Naive B cell (primary cell): ENCODE results near the gene AP3S1. TPM values are rescaled to one million over a fixed set of nuclear protein-coding genes. Genes with fewer than 3 reads are reported as not detected.
A peak's percentile ranks its signal among the peaks of the same experiment; 100 is the strongest.

ENCODE experiments used
- ATAC-seq, 2 donors: fragments of 150-1000 bp; cut with Tn5 transposase; 2 replicates each; pipeline ENCODE4 v1.10.0; 2021; ENCODE audit warnings: low read depth in 2 of 2, mild to moderate bottlenecking in 2 of 2, moderate library complexity in 2 of 2
- DNase-seq: peaks from one replicate; pipeline ENCODE4 v3.0.0; 2022
- H3K27ac Mint-ChIP-seq, 6 donors: one replicate each; pipeline ENCODE4 v1.8.0; 2020 to 2022; ENCODE audit warnings: mild to moderate bottlenecking in 6 of 6, mixed read lengths in 6 of 6, moderate library complexity in 5 of 6, inconsistent platforms in 2 of 6
- H3K27me3 Mint-ChIP-seq, 3 donors: one replicate each; pipeline ENCODE4 v1.8.0; 2021 to 2022; ENCODE audit warnings: mixed read lengths in 3 of 3, mild to moderate bottlenecking in 1 of 3
- H3K36me3 Mint-ChIP-seq, 2 donors: one replicate each; pipeline ENCODE4 v1.8.0; 2020 to 2022; ENCODE audit warnings: mixed read lengths in 2 of 2, inconsistent platforms in 1 of 2, mild to moderate bottlenecking in 1 of 2
- H3K4me1 Mint-ChIP-seq, 3 donors: one replicate each; pipeline ENCODE4 v1.8.0; 2020 to 2022; ENCODE audit warnings: mixed read lengths in 3 of 3, inconsistent platforms in 1 of 3, mild to moderate bottlenecking in 1 of 3, moderate library complexity in 1 of 3
- H3K4me3 Mint-ChIP-seq, 8 donors: one replicate each; pipeline ENCODE4 v1.8.0; 2020 to 2022; ENCODE audit warnings: mild to moderate bottlenecking in 8 of 8, mixed read lengths in 8 of 8, moderate library complexity in 8 of 8, inconsistent platforms in 2 of 8
- H3K9me3 Mint-ChIP-seq, 7 donors: one replicate each; pipeline ENCODE4 v1.8.0; 2020 to 2022; ENCODE audit warnings: mixed read lengths in 7 of 7, mild to moderate bottlenecking in 5 of 7, inconsistent platforms in 2 of 7, moderate library complexity in 1 of 7
- polyA plus RNA-seq, 6 donors: library from polyadenylated mRNA; unstranded; fragments of 300-500 nt; fragmentation: Illumina TruSeq; gene quantifications; one replicate each; pipeline ENCODE4 v1.2.3, GENCODE V29; 2021; ENCODE audit warnings: low read depth in 6 of 6

The AP3S1 gene
- polyA plus RNA-seq, 6 donors from 2014 or later, result 57.5 to 102 (median 68.4) TPM

GRCh38 chr5:115838885-115839518 lies 2.7 kb upstream of the AP3S1 start:
- H3K9me3 Mint-ChIP-seq, result no peaks in the 10 kb centered on the region
- no peaks in the 10 kb centered on the region for H3K27me3 Mint-ChIP-seq
- peaks cover 10 to 18% of the 10 kb centered on the region in 2 donors for H3K36me3 Mint-ChIP-seq
- peak overlapping the region; percentile 70 to 99 (median 98) for H3K4me3 Mint-ChIP-seq
- DNase-seq (peak; percentile 59), ATAC-seq (no peak)
- peaks cover 26 to 51% (median 49%) of the 10 kb centered on the region in 3 donors for H3K4me1 Mint-ChIP-seq
- H3K27ac Mint-ChIP-seq, result peak overlapping the region in 5 of 6 donors; percentile 59 to 100 (median 88)

DNA sequence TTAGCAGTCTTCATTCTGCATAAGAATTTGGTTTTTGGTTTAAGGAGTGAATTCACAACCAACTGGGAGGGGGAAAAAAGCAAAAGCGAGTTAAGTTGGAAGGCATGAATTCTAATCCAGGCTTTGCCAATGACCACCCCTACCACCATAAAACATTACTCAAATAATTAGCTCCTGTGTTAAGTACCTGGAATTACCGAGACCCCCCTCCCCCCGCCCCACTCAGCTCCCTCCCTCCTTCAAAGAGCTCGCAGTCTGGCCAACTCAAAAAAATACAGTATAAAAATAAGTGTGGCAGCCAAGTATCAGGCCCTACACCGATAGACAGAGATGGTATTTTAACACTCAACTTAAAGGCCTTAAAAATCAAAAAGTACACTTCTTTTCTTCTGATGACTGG lies 862 bp upstream of the AP3S1 start:
- Mint-ChIP-seq H3K9me3 (no peaks in the 10 kb centered on the region), H3K27me3 (no peaks in the 10 kb centered on the region), H3K4me3 (peak overlapping the region; percentile 91 to 99 (median 98)), H3K27ac (peak overlapping the region; percentile 98 to 100 (median 100)), H3K4me1 (peaks cover 31 to 59% (median 55%) of the 10 kb centered on the region in 3 donors), H3K36me3 (peaks cover 4 to 8% of the 10 kb centered on the region in 2 donors)
- DNase-seq (no peak), ATAC-seq (no peak)

- Mint-ChIP-seq H3K4me3 (peak overlapping the region; percentile 97 to 99 (median 98)), H3K36me3 (no peaks in the 10 kb centered on the region), H3K27me3 (no peaks in the 10 kb centered on the region), H3K4me1 (peaks cover 31 to 59% (median 51%) of the 10 kb centered on the region in 3 donors), H3K27ac (peak overlapping the region; percentile 95 to 99 (median 97)), H3K9me3 (no peaks in the 10 kb centered on the region)
- DNase-seq, result no peak
- ATAC-seq, result peak; percentile 7 to 31
These were observed 577 bp downstream of the AP3S1 start for GRCh38 chr5:115842089-115842935.

- no peaks in the 10 kb centered on the region for H3K36me3 Mint-ChIP-seq
- no peak for DNase-seq
- H3K4me1 Mint-ChIP-seq, result peaks cover 31 to 53% (median 51%) of the 10 kb centered on the region in 3 donors
- ATAC-seq, result no peak
- no peaks in the 10 kb centered on the region for H3K9me3 Mint-ChIP-seq
- H3K27ac Mint-ChIP-seq, result peak overlapping the region; percentile 95 to 99 (median 97)
- H3K4me3 Mint-ChIP-seq, result peak overlapping the region; percentile 97 to 99 (median 98)
- H3K27me3 Mint-ChIP-seq, result no peaks in the 10 kb centered on the region
These were observed 1.2 kb downstream of the AP3S1 start for GRCh38 chr5:115842952-115843351.

GRCh38 chr5:115843444-115844130 lies 1.9 kb downstream of the AP3S1 start:
- Mint-ChIP-seq H3K4me1 (peaks cover 31 to 51% (median 48%) of the 10 kb centered on the region in 3 donors), H3K4me3 (peak overlapping the region in 7 of 8 donors; percentile 1 to 99 (median 98)), H3K27me3 (no peaks in the 10 kb centered on the region), H3K36me3 (no peaks in the 10 kb centered on the region), H3K9me3 (no peaks in the 10 kb centered on the region), H3K27ac (peak overlapping the region in 3 of 6 donors; percentile 61 to 97 (median 64))
- DNase-seq (no peak), ATAC-seq (no peak)

- Mint-ChIP-seq H3K27me3 (no peaks in the 10 kb centered on the region), H3K4me1 (peaks cover 31 to 43% (median 40%) of the 10 kb centered on the region in 3 donors), H3K36me3 (no peaks in the 10 kb centered on the region), H3K27ac (peak overlapping the region in 5 of 6 donors; percentile 1 to 61 (median 32)), H3K4me3 (peak overlapping the region in 2 of 8 donors; percentile 0 to 97), H3K9me3 (no peaks in the 10 kb centered on the region)
- no peak for DNase-seq
- no peak for ATAC-seq
These were observed 2.6 kb downstream of the AP3S1 start for GRCh38 chr5:115844321-115844817.

GRCh38 chr5:115847290-115847689 lies 5.6 kb downstream of the AP3S1 start:
- H3K4me1 Mint-ChIP-seq, result peaks cover 23 to 34% (median 24%) of the 10 kb centered on the region in 3 donors
- no peaks in the 10 kb centered on the region for H3K36me3 Mint-ChIP-seq
- no peaks in the 10 kb centered on the region for H3K9me3 Mint-ChIP-seq
- ATAC-seq, result no peak
- H3K27ac Mint-ChIP-seq, result no peak overlapping the region
- DNase-seq, result no peak
- H3K4me3 Mint-ChIP-seq, result no peak overlapping the region
- H3K27me3 Mint-ChIP-seq, result no peaks in the 10 kb centered on the region

- Mint-ChIP-seq H3K27ac (peak overlapping the region in 1 of 6 donors; percentile 7), H3K36me3 (peaks cover 9 to 12% of the 10 kb centered on the region in 2 donors), H3K4me3 (no peak overlapping the region), H3K9me3 (peaks cover 0 to 10% (median 6%) of the 10 kb centered on the region in 7 donors), H3K27me3 (no peaks in the 10 kb centered on the region), H3K4me1 (peaks cover 9 to 17% (median 12%) of the 10 kb centered on the region in 3 donors)
- DNase-seq (no peak), ATAC-seq (no peak)
These were observed 7.6 kb downstream of the AP3S1 start for GRCh38 chr5:115849258-115849798.

DNA sequence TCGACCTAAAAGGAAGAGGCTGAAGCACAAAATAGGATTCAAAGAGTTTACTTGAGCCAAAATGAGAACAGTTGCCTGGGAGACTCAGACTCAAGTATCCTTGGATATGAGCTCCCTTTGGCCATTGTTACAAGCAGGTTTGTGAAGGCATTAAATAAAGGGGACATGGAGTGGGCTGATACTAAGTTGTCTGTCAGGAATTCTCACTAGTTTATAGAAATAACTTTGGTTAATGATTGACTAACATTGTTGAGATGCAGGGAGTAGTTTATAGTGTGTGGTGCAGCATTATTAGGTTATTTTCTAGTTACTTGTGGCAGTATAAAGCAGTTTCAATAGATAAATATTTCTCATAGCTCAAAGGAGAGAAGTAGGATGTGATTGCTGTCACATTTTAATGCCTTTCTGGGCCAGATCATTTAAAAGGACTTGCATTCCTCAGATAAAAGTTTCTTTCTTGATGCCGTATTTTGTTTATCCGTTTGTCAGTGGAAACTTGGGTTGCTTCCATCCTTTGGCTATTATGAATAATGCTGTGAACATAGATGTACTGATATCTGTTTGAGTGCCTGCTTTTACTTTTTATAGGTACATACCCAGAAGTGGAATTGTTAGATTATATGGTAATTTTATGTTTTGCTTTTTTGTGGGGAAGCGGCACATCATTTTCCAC lies 9.1 kb downstream of the AP3S1 start:
- H3K9me3 Mint-ChIP-seq, result peaks cover 0 to 10% (median 6%) of the 10 kb centered on the region in 7 donors
- DNase-seq, result no peak
- ATAC-seq, result no peak
- H3K4me3 Mint-ChIP-seq, result no peak overlapping the region
- H3K4me1 Mint-ChIP-seq, result peaks cover 2 to 9% (median 5%) of the 10 kb centered on the region in 3 donors
- H3K36me3 Mint-ChIP-seq, result peaks cover 9 to 12% of the 10 kb centered on the region in 2 donors
- peak overlapping the region in 1 of 6 donors; percentile 31 for H3K27ac Mint-ChIP-seq
- H3K27me3 Mint-ChIP-seq, result no peaks in the 10 kb centered on the region

DNA sequence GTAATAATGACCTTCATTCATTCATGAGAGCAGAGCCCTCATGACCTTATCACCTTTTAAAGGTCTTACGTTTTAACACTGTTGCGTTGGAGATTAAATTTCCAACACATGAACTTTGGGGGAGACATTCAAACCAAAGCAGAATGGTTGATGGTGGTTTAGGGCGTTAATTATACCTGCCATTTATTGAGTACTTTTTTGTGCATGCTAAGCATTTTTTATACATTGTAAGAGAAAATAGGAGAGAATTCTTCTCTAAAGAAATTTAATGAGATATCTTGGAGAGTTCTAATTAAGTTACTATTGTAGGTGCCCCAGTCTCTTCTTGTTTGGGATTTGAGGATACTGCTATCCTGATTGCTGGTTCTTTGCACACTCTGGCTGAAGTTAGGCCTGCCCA lies 12.4 kb downstream of the AP3S1 start:
- Mint-ChIP-seq H3K27me3 (no peaks in the 10 kb centered on the region), H3K9me3 (peaks cover 0 to 10% (median 6%) of the 10 kb centered on the region in 7 donors), H3K27ac (no peak overlapping the region), H3K4me3 (peak overlapping the region in 1 of 8 donors; percentile 25), H3K4me1 (peaks cover 6 to 26% (median 26%) of the 10 kb centered on the region in 3 donors), H3K36me3 (peaks cover 9 to 12% of the 10 kb centered on the region in 2 donors)
- DNase-seq (no peak), ATAC-seq (no peak)

DNA sequence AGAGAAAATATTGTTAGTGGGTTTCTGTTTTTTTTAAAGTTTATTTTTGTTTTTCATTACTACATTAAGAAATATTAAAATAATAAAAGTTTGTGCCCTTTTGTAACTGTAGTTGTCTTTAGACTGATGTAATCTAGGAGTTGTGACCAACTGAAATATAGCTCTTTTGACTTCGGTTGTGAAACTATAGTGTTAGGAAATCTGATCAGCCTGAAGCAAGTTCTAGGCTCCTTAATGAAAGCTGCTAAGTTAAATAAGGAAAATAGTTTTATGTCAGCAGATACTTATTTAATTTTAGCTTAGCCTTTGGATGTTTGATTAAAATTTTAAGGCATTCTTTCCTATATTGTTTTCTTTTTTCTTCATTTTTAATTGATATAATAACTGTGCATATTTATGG lies 14.2 kb downstream of the AP3S1 start:
- Mint-ChIP-seq H3K4me1 (peaks cover 11 to 24% (median 23%) of the 10 kb centered on the region in 3 donors), H3K27ac (no peak overlapping the region), H3K9me3 (peaks cover 0 to 10% (median 6%) of the 10 kb centered on the region in 7 donors), H3K27me3 (no peaks in the 10 kb centered on the region), H3K4me3 (no peak overlapping the region), H3K36me3 (peaks cover 9 to 12% of the 10 kb centered on the region in 2 donors)
- no peak for ATAC-seq
- DNase-seq, result no peak

GRCh38 chr5:115857057-115857479 lies 15.3 kb downstream of the AP3S1 start:
- Mint-ChIP-seq H3K9me3 (peaks cover 0 to 10% (median 7%) of the 10 kb centered on the region in 7 donors), H3K4me1 (peaks cover 14 to 27% (median 27%) of the 10 kb centered on the region in 3 donors), H3K36me3 (peaks cover 9 to 12% of the 10 kb centered on the region in 2 donors), H3K4me3 (no peak overlapping the region), H3K27me3 (no peaks in the 10 kb centered on the region), H3K27ac (no peak overlapping the region)
- no peak for ATAC-seq
- DNase-seq, result no peak
